ENCODE measurements around the gene ADARB1.

The ADARB1 gene

DNA sequence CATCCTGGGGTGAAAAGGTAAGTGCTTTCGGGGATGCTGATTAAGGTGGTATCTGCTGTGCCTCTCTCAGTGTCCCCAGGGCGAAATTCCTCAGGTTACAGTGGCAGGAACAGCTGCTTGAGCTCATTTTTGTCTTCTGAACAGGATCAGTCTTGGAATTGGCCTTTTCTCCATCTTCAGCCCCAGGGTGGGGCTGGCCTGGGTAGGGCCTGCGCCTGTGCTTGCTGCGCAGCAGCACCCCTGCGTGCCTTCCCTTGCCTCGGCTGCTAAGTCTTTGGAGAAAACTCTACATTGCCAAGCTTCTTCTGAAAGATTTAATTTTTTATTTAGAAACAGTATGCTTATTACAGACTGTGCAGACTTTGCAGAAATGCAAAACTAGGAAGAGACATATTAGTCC lies 41.7 kb downstream of the ADARB1 start:
- H3K4me3 ChIP-seq (ENCODE audit: low read depth, low read length): no peak overlapping the region
- no peak for DNase-seq (ENCODE audit: low read depth, low spot score)
- ChIA-PET POLR2A (no interaction called here), CTCF (interaction anchor here (0.7 to 8.7 kb wide), 6 partner anchors 13 to 167 kb away, joined by 3 to 65 read pairs (median 4); no protein-coding TSS in a partner anchor)
- TF ChIP-seq, protein P1, sequence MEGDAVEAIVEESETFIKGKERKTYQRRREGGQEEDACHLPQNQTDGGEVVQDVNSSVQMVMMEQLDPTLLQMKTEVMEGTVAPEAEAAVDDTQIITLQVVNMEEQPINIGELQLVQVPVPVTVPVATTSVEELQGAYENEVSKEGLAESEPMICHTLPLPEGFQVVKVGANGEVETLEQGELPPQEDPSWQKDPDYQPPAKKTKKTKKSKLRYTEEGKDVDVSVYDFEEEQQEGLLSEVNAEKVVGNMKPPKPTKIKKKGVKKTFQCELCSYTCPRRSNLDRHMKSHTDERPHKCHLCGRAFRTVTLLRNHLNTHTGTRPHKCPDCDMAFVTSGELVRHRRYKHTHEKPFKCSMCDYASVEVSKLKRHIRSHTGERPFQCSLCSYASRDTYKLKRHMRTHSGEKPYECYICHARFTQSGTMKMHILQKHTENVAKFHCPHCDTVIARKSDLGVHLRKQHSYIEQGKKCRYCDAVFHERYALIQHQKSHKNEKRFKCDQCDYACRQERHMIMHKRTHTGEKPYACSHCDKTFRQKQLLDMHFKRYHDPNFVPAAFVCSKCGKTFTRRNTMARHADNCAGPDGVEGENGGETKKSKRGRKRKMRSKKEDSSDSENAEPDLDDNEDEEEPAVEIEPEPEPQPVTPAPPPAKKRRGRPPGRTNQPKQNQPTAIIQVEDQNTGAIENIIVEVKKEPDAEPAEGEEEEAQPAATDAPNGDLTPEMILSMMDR (IDR thresholded peaks at IDR 0.05; ENCODE audit: insufficient read depth, low read length, missing control alignments): no peak

DNA sequence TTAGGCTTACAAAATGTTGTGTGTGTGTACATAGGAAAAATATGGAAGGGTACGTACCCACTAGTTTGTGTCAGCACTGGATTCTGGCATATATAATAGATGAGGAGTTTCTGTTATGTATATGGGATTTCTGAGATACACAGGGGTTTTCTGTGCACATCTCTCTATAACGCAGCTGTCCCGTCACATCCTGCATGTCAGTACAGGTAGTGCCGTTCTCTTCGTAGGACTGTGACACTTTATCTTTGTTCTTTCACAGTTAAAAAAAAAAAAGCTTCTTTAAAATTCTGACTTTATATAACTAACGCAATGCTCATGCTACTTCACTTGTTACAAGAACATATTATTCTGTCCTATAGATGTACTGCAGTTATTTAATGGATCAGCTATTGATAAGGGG lies 42.9 kb downstream of the ADARB1 start:
- no peak for DNase-seq (ENCODE audit: low read depth, low spot score)
- TF ChIP-seq, protein P1 (IDR thresholded peaks at IDR 0.05; ENCODE audit: insufficient read depth, low read length, missing control alignments): no peak
- ChIA-PET POLR2A (no interaction called here), CTCF (interaction anchor here (0.9 to 8.7 kb wide), 5 partner anchors 12 to 350 kb away, joined by 3 to 65 read pairs (median 3); no protein-coding TSS in a partner anchor)
- no peak overlapping the region for H3K4me3 ChIP-seq (ENCODE audit: low read depth, low read length)

DNA sequence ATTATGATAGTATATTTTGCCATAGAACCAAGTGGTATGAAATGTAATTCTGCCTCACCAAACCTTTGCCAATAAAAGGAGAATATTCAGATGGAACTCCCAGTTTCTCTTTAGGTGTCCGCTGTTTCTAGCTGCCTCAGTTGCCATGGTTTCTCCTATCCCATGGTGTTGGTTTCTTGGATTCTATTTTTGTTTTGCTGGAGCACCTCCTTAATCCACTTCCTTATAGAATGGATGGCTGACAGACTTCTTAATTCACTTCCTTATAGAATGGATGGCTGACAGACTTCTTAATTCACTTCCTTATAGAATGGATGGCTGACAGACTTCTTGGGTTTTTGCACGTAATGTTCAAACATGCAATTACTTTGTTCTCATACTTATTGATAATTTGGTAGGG lies 43.7 kb downstream of the ADARB1 start:
- no peak for DNase-seq (ENCODE audit: low read depth, low spot score)
- TF ChIP-seq, protein P1 (IDR thresholded peaks at IDR 0.05; ENCODE audit: insufficient read depth, low read length, missing control alignments): no peak
- CTCF ChIA-PET: interaction anchor here (8.7 kb wide), 1 partner anchor 11 kb away, joined by 65 read pairs; no protein-coding TSS in a partner anchor
- H3K4me3 ChIP-seq (ENCODE audit: low read depth, low read length): no peak overlapping the region
- POLR2A ChIA-PET: no interaction called here

DNA sequence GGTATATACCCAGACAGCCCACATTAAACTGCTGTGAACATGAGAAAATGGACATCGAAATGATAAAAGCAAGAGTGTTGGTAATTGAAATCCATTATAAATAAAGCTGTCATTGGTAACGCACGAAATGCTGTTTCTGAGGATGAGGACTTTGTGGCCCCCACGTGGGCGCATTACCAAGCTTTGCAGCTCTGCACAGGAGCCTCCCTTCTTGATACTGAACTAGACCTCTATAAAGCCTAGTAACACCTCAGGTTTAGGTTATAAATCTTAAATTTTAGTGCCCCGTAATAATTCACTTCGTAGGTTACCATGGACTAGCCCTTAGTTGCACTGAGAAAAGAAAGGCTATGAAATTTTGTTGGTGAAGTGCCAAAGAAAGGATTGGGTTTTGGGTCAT lies 45.4 kb downstream of the ADARB1 start:
- TF ChIP-seq, protein P1 (IDR thresholded peaks at IDR 0.05; ENCODE audit: insufficient read depth, low read length, missing control alignments): no peak
- POLR2A ChIA-PET: no interaction called here
- DNase-seq (ENCODE audit: low read depth, low spot score): no peak
- no peak overlapping the region for H3K4me3 ChIP-seq (ENCODE audit: low read depth, low read length)
- CTCF ChIA-PET: interaction anchor here (1.2 to 8.7 kb wide), 6 partner anchors 9 to 170 kb away, joined by 4 to 65 read pairs (median 18); no protein-coding TSS in a partner anchor

DNA sequence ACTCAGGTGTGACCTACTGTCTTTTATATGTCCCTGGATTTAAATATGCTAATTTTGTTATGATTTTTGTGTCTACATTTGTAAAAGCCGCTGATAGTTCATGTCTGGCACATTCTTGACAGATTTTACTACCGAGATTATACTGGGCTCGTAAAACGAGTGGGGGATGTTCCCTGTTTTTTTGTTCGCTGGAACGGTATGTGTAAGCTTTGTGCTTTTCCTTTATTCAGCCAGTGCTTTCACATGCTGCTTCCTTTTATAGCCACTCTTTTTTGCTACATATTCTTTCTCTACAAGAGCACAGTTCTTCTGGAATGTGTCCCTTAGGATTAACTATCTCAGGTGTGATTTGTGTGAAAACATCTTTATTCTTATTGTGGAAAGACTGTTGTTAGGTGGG lies 46.6 kb downstream of the ADARB1 start:
- POLR2A ChIA-PET: no interaction called here
- CTCF ChIA-PET: interaction anchor here (0.8 to 8.7 kb wide), 7 partner anchors 8 to 188 kb away, joined by 3 to 65 read pairs (median 12); no protein-coding TSS in a partner anchor
- TF ChIP-seq, protein P1 (IDR thresholded peaks at IDR 0.05; ENCODE audit: insufficient read depth, low read length, missing control alignments): no peak
- H3K4me3 ChIP-seq (ENCODE audit: low read depth, low read length): no peak overlapping the region
- no peak for DNase-seq (ENCODE audit: low read depth, low spot score)

DNA sequence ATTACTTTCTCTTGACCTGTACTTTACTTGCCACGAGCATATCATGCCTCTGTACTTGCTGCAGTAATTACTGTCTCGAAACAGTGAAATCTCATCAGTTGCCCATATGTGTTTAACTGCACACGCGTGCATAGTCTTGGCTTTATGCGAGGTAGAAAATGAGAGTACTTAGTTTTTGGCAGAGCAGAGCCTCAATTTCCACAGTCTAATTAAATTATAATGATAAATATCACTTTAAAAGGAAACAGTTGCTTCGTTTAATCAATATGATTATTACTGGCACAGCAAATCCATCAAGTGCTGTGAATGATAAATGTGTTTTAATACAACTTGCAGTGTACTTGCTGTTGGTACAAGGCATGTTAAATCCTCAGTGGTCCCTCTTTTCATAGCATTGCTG lies 47.6 kb downstream of the ADARB1 start:
- ChIA-PET POLR2A (no interaction called here), CTCF (interaction anchor here (0.7 to 4.4 kb wide), 5 partner anchors 16 to 329 kb away, joined by 3 to 30 read pairs (median 12); no protein-coding TSS in a partner anchor)
- TF ChIP-seq, protein P1 (IDR thresholded peaks at IDR 0.05; ENCODE audit: insufficient read depth, low read length, missing control alignments): no peak
- no peak overlapping the region for H3K4me3 ChIP-seq (ENCODE audit: low read depth, low read length)
- no peak for DNase-seq (ENCODE audit: low read depth, low spot score)
